ENCODE data around the gene CRISPLD2. TPM values are rescaled to one million over a fixed set of nuclear protein-coding genes. Genes with fewer than 3 reads are reported as not detected.

The CRISPLD2 gene
- total RNA-seq, 1 donor from 2014 or later = not detected

DNA sequence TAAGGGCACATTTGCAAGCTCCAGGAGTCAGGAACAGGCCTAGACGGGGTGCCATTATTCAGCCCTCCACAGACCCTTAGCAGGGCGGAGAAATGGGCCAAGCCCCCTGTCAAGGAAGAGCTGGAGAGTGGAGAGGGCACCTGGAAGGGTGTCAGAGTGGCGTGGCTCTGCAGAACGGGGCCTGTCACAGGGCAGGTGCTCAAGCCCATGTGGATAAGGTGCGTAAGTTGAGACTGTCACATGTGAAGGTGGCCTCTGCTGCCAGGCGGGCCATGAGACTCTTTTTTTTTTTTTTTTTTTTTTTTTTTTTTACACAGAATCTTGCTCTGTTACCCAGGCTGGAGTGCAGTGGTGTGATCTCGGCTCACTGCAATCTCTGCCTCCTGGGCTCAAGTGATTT is 12.0 kb upstream of the CRISPLD2 start:
- ATAC-seq (ENCODE audit: low read depth) = no peak
- DNase-seq = no peak
- Mint-ChIP-seq H3K9me3 (no peaks in the 10 kb centered on the region), H3K27me3 (peaks cover 6% of the 10 kb centered on the region), H3K4me3 (no peak overlapping the region), H3K36me3 (ENCODE audit: low read depth) (no peaks in the 10 kb centered on the region), H3K4me1 (peaks cover 8% of the 10 kb centered on the region), H3K27ac (no peak overlapping the region)
- ChIA-PET POLR2A (no interaction called here), CTCF (no interaction called here)
- TF ChIP-seq, protein P1, sequence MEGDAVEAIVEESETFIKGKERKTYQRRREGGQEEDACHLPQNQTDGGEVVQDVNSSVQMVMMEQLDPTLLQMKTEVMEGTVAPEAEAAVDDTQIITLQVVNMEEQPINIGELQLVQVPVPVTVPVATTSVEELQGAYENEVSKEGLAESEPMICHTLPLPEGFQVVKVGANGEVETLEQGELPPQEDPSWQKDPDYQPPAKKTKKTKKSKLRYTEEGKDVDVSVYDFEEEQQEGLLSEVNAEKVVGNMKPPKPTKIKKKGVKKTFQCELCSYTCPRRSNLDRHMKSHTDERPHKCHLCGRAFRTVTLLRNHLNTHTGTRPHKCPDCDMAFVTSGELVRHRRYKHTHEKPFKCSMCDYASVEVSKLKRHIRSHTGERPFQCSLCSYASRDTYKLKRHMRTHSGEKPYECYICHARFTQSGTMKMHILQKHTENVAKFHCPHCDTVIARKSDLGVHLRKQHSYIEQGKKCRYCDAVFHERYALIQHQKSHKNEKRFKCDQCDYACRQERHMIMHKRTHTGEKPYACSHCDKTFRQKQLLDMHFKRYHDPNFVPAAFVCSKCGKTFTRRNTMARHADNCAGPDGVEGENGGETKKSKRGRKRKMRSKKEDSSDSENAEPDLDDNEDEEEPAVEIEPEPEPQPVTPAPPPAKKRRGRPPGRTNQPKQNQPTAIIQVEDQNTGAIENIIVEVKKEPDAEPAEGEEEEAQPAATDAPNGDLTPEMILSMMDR (IDR thresholded peaks at IDR 0.05) = no peak
- intact Hi-C loops (cut with micrococcal nuclease) = no loop called here

DNA sequence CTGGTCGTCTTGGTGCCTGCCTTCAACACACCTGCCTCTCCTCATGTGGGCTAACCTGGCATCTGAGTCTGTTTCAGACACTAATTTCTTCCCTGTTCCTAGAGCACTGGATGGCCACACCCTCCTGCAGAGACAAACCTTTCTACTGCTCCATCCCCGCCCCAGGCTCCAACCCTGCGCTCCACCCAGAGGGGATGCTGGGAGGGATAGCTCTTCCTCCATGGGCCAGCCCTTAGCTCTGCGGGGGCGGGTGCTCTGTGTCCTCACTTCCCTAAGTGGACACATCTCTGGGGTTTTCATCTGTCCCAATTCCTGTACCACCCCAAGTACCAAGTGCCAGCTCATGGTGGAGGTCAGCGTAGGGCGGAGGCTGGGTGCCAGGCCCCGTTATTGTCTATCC is 11.0 kb upstream of the CRISPLD2 start:
- ATAC-seq (ENCODE audit: low read depth) = no peak
- ChIA-PET CTCF (no interaction called here), POLR2A (no interaction called here)
- intact Hi-C loops (cut with micrococcal nuclease) = no loop called here
- Mint-ChIP-seq H3K4me1 (peaks cover 8% of the 10 kb centered on the region), H3K4me3 (no peak overlapping the region), H3K27ac (no peak overlapping the region), H3K9me3 (no peaks in the 10 kb centered on the region), H3K27me3 (peaks cover 9% of the 10 kb centered on the region), H3K36me3 (ENCODE audit: low read depth) (no peaks in the 10 kb centered on the region)
- TF ChIP-seq, protein P1 (IDR thresholded peaks at IDR 0.05) = no peak
- DNase-seq = no peak

DNA sequence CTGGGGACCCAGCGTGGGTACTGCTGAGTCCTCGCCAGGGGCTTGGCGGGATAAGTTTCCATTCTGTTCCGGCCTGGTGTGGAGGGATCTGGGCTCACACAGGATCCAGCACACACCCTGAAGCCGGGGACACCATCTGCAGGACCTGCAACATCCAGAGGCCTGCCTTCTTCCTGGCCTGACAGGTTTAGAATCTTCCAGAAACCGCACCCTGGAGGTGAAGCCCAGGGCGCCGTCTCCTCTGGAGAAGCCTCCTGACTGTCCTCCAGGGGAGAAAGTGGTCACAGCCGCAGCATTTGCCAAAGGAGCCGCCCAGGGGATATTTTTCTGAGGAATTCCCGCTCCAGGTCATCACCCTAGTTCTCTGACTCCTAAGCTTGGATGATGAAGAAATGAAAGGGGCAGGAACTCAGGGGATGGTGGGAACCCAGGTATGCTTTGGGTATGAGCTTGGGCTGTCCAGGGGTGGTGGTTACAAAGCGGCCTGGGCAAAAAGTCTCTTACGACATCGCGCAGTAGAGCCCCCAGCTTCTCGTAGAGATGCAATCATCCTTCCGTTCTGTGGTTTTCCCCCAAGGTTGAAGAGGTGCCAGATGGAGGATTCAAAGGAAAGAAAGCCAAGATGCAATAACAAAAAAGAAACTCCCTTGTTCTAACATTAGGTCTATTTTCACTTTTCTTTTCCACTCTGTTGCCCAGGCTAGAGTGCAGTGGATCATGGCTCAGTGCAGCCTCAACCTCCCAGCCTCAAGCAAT is 9.1 kb upstream of the CRISPLD2 start:
- H3K4me3 Mint-ChIP-seq = no peak overlapping the region
- DNase-seq = no peak
- H3K27me3 Mint-ChIP-seq = peaks cover 12% of the 10 kb centered on the region
- no peaks in the 10 kb centered on the region for H3K9me3 Mint-ChIP-seq
- peaks cover 8% of the 10 kb centered on the region for H3K4me1 Mint-ChIP-seq
- H3K27ac Mint-ChIP-seq = no peak overlapping the region
- ATAC-seq (ENCODE audit: low read depth) = no peak
- POLR2A ChIA-PET = no interaction called here
- no peaks in the 10 kb centered on the region for H3K36me3 Mint-ChIP-seq (ENCODE audit: low read depth)
- intact Hi-C loops (cut with micrococcal nuclease) = no loop called here
- CTCF ChIA-PET = no interaction called here
- TF ChIP-seq, protein P1 (IDR thresholded peaks at IDR 0.05) = no peak

DNA sequence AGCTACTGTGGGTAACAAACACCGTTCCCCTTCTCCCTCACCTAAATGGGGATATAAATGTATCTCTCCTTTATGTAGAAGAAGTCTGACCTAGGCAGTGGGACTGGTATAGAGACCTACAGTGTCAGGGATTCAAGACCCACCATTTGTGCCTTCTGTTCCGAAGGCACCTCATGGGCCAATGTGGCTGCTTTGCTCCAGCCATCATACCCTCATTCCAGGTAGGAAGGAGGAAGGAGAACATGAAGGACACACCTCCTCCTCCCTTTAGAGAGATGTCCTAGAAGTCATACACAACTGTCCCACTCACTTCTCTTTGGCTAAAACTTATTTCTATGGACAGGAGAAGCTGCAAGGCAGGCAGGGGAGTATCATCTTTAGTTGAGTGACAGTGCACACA is 8.3 kb upstream of the CRISPLD2 start:
- ATAC-seq (ENCODE audit: low read depth) = no peak
- ChIA-PET CTCF (no interaction called here), POLR2A (no interaction called here)
- Mint-ChIP-seq H3K27me3 (peaks cover 12% of the 10 kb centered on the region), H3K36me3 (ENCODE audit: low read depth) (no peaks in the 10 kb centered on the region), H3K27ac (no peak overlapping the region), H3K4me3 (no peak overlapping the region), H3K4me1 (peaks cover 2% of the 10 kb centered on the region), H3K9me3 (no peaks in the 10 kb centered on the region)
- TF ChIP-seq, protein P1 (IDR thresholded peaks at IDR 0.05) = no peak
- no peak for DNase-seq
- intact Hi-C loops (cut with micrococcal nuclease) = no loop called here

DNA sequence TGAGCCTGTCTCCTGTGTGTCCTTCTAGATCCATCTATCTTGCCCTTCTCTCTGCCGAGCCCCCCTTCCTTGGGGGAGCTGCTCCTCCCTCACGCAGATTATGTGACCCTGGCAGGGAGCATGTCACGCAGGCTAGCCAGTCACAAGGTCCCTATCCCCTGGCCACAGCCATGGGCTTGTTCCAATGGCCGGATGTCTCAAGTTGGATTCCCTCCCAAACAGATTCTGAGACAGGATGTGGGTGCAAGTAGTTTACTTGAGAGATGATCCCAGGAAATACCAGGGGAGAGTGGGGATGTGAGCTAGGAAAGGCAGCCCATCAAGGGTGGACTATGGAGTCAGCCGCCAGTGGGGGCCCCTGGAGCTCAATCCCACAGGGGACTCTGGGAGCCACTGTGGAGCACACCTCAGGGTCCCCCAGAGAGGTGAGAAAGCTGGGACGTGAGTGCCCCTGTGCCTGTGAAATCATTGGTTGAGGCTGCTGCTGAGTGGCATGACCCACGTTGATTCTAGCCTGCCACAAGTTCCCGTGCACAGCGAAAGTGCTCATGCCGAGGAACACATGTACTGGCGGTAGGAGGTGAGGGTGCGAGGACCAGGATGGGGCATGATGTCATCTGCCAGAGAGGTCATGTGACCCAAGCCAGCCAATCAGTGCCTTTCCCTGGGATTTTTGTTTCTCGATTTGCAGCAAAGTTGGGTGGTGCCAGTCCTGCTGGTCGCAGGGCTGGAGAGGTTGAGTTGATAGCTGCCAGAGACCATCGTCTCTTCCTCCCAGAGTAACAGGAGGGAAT is 6.4 kb upstream of the CRISPLD2 start:
- peaks cover 2% of the 10 kb centered on the region for H3K4me1 Mint-ChIP-seq
- ChIA-PET POLR2A (interaction anchor here (0.6 kb wide), 1 partner anchor 62 kb away, joined by 5 read pairs; no protein-coding TSS in a partner anchor), CTCF (no interaction called here)
- intact Hi-C loops (cut with micrococcal nuclease) = no loop called here
- DNase-seq (no peak), ATAC-seq (ENCODE audit: low read depth) (no peak)
- peaks cover 15% of the 10 kb centered on the region for H3K27me3 Mint-ChIP-seq
- H3K27ac Mint-ChIP-seq = no peak overlapping the region
- H3K4me3 Mint-ChIP-seq = no peak overlapping the region
- TF ChIP-seq, protein P1 (IDR thresholded peaks at IDR 0.05) = no peak
- H3K36me3 Mint-ChIP-seq (ENCODE audit: low read depth) = no peaks in the 10 kb centered on the region
- no peaks in the 10 kb centered on the region for H3K9me3 Mint-ChIP-seq

All from activated B cell treated with CpG ODN at 0.5 μM for 24 hours (primary cell).